ENCODE results near the gene TRIM26. TPM values are rescaled to one million over a fixed set of nuclear protein-coding genes. Genes with fewer than 3 reads are reported as not detected.

TRIM26 gene
- total and polyA plus RNA-seq, 4 donors = 32.1 to 51.4 (median 38.1) TPM

DNA sequence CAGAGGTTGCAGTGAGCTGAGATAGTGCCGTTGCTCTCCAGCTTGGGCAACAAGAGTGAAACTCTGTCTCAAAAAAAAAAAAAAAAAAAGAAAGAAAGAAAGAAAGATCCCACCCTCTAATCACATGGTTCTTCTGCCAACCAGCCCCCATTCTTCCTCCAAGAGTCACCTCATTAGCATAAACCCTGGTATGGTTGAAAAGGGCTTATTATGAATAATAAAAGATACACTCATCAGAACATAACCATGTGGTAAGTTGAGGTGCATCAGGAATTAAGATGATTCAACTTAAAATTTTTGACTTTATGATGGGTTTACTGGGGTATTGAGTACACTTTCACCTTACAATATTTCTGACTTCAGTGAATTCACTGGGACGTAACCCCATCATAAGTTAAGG, 78.1 kb downstream of the TRIM26 start:
- no peak overlapping the region for H3K4me3 ChIP-seq
- DNase-seq (no peak), ATAC-seq (ENCODE audit: insufficient read depth, low FRiP score) (no peak)
- H3K4me1 ChIP-seq (ENCODE audit: control insufficient read depth in 5 of 5, insufficient read depth in 5 of 5, low read length in 5 of 5) = no peaks in the 10 kb centered on the region
- H3K27me3 ChIP-seq (ENCODE audit: control insufficient read depth in 3 of 3, insufficient read depth in 3 of 3, low read length in 2 of 3) = peaks cover 0 to 21% (median 16%) of the 10 kb centered on the region in 3 donors
- H3K9ac ChIP-seq (ENCODE audit: insufficient read depth in 1 of 2, low read length in 2 of 2) = no peak overlapping the region
- TF ChIP-seq, protein P1, sequence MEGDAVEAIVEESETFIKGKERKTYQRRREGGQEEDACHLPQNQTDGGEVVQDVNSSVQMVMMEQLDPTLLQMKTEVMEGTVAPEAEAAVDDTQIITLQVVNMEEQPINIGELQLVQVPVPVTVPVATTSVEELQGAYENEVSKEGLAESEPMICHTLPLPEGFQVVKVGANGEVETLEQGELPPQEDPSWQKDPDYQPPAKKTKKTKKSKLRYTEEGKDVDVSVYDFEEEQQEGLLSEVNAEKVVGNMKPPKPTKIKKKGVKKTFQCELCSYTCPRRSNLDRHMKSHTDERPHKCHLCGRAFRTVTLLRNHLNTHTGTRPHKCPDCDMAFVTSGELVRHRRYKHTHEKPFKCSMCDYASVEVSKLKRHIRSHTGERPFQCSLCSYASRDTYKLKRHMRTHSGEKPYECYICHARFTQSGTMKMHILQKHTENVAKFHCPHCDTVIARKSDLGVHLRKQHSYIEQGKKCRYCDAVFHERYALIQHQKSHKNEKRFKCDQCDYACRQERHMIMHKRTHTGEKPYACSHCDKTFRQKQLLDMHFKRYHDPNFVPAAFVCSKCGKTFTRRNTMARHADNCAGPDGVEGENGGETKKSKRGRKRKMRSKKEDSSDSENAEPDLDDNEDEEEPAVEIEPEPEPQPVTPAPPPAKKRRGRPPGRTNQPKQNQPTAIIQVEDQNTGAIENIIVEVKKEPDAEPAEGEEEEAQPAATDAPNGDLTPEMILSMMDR (IDR thresholded peaks at IDR 0.05; ENCODE audit: control extremely low read depth, extremely low read depth) = no peak
- no peaks in the 10 kb centered on the region for H3K9me3 ChIP-seq (ENCODE audit: control insufficient read depth in 4 of 4, insufficient read depth in 3 of 4, low read length in 3 of 4)
- H3K27ac ChIP-seq (ENCODE audit: low read depth in 1 of 2, low read length in 1 of 2) = no peak overlapping the region
- no peaks in the 10 kb centered on the region for H3K36me3 ChIP-seq (ENCODE audit: control insufficient read depth in 4 of 4, insufficient read depth in 4 of 4, low read length in 4 of 4)
- WGBS, 2 donors = 82 to 88% methylated on average over 2 of the region's 2 CpGs

Other genes starting within 250 kb of the TRIM26 start
- gene POLR1H, start 152.1 kb downstream of the TRIM26 start, total RNA-seq = 10 to 100 TPM; 18.2 to 24.0 TPM
- 10 to 100 TPM; 53.2 to 55.5 TPM for gene POLR1H, start 152.1 kb downstream of the TRIM26 start, polyA plus RNA-seq
- 10 to 100 TPM; 29.2 to 56.9 TPM for gene PPP1R11, start 146.2 kb downstream of the TRIM26 start, total RNA-seq
- 10 to 100 TPM; 54.7 to 81.7 TPM for gene PPP1R11, start 146.2 kb downstream of the TRIM26 start, polyA plus RNA-seq
- gene RNF39, start 137.6 kb downstream of the TRIM26 start, total RNA-seq = 1 to 10 TPM in 1 of 2 donors, not detected in 1; 2.3 TPM
- gene RNF39, start 137.6 kb downstream of the TRIM26 start, polyA plus RNA-seq = 1 to 10 TPM; 1.0 to 1.3 TPM
- gene TRIM31, start 100.3 kb downstream of the TRIM26 start, total RNA-seq = under 1 TPM in 1 of 2 donors, not detected in 1; 0.31 TPM
- 1 to 10 TPM in 1 of 2 donors, under 1 TPM in 1; 0.30 to 1.4 TPM for gene TRIM31, start 100.3 kb downstream of the TRIM26 start, polyA plus RNA-seq
- gene TRIM40, start 77.3 kb downstream of the TRIM26 start, total RNA-seq = under 1 TPM in 1 of 2 donors, not detected in 1; 0.20 TPM
- under 1 TPM in 1 of 2 donors, not detected in 1; 0.08 TPM for gene TRIM40, start 77.3 kb downstream of the TRIM26 start, polyA plus RNA-seq
- 1 to 10 TPM in 1 of 2 donors, under 1 TPM in 1; 0.06 to 1.8 TPM for gene TRIM10, start 52.2 kb downstream of the TRIM26 start, total RNA-seq
- gene TRIM10, start 52.2 kb downstream of the TRIM26 start, polyA plus RNA-seq = under 1 TPM; 0.06 to 0.12 TPM
- not detected for gene TRIM15, start 49.9 kb downstream of the TRIM26 start, total RNA-seq
- gene TRIM15, start 49.9 kb downstream of the TRIM26 start, polyA plus RNA-seq = under 1 TPM; 0.01 to 0.06 TPM
- gene TRIM39, start 113.5 kb upstream of the TRIM26 start, total RNA-seq = 10 to 100 TPM; 11.7 to 14.2 TPM
- 10 to 100 TPM in 1 of 2 donors, 1 to 10 TPM in 1; 9.4 to 10.9 TPM for gene TRIM39, start 113.5 kb upstream of the TRIM26 start, polyA plus RNA-seq
- 10 to 100 TPM; 13.3 to 37.6 TPM for gene RPP21, start 131.8 kb upstream of the TRIM26 start, total RNA-seq
- gene RPP21, start 131.8 kb upstream of the TRIM26 start, polyA plus RNA-seq = 100 to 1,000 TPM in 1 of 2 donors, 10 to 100 TPM in 1; 60.1 to 141 TPM